HFFc6 (cell line): Measurements from ENCODE around the gene RNF14. TPM values are rescaled to one million over a fixed set of nuclear protein-coding genes. Genes with fewer than 3 reads are reported as not detected.

ENCODE experiments used
- DNase-seq: peaks from one replicate; pipeline ENCODE4 v3.0.0-alpha.2; 2018
- H3K27ac Mint-ChIP-seq: 2 replicates; pipeline ENCODE4 v1.8.0; 2020; ENCODE audit warnings: mild to moderate bottlenecking, mixed read lengths
- H3K27me3 Mint-ChIP-seq: 2 replicates; pipeline ENCODE4 v1.8.0; 2021; ENCODE audit warnings: mild to moderate bottlenecking, moderate library complexity, mixed read lengths; ENCODE audit not compliant: insufficient read depth
- H3K36me3 Mint-ChIP-seq: 2 replicates; pipeline ENCODE4 v1.8.0; 2021; ENCODE audit warnings: low read depth, mixed read lengths
- H3K4me1 Mint-ChIP-seq: 2 replicates; pipeline ENCODE4 v1.8.0; 2020; ENCODE audit warnings: low read depth, mixed read lengths
- H3K4me3 Mint-ChIP-seq: 2 replicates; pipeline ENCODE4 v1.8.0; 2020; ENCODE audit warnings: mild to moderate bottlenecking, moderate library complexity, mixed read lengths
- H3K9me3 Mint-ChIP-seq: 2 replicates; pipeline ENCODE4 v1.8.0; 2020; ENCODE audit warnings: mild to moderate bottlenecking, mixed read lengths
- total RNA-seq, 6 experiments: library from RNA; stranded (reverse); fragmentation: NEBNext Ultra II Directional; extraction: Animal tissue kit (Norgen Biotek cat#: 25700); gene quantifications; 2 replicates in 1 of 6; 3 replicates in 5 of 6; pipeline ENCODE4 v1.2.3, GENCODE V29; 2021
- TF ChIP-seq, protein P1 (sequence below): fragments of 200-600 bp; sonication (generic); IDR thresholded peaks from 2 replicates; pipeline ENCODE4 v1.5.0; 2021; ENCODE audit warnings: antibody characterized with exemption, mild to moderate bottlenecking

Gene RNF14
- total RNA-seq, 6 experiments from 2014 or later = 56.0 to 65.5 (median 63.0) TPM

DNA sequence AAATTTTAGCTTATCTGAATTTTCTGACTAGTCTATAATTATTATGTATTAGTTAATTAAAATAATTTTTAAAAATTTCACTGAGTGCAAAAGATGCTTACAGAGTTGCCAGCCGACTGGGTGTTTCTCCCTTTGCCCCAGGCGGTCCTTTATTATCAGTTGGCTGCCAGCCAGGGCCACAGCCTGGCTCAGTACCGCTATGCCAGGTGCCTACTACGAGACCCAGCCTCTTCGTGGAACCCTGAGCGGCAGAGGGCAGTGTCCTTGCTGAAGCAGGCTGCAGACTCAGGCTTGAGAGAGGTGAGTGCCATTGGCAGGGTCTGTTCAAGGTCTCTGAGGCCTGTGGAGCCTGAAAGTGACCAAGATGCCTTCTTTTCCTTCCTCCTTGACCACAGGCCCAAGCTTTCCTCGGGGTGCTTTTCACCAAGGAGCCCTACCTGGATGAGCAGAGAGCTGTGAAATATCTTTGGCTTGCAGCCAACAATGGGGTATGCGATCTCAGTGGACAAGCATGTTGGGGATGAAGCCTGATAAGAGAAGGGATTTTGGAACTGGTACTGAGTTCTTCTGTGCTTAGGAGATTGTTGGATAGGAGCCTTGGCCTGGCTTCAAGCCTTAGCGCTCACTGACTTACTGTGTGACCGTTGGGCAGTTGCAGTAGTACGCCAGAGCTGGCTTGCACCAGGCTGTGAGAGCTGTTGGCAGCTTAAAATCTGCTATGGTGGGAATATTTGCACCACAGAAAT, 34.6 kb upstream of the RNF14 start:
- Mint-ChIP-seq H3K36me3 (peaks cover 9% of the 10 kb centered on the region), H3K27me3 (no peaks in the 10 kb centered on the region; the same call in 1 of the 2 replicates), H3K27ac (no peak overlapping the region), H3K9me3 (no peaks in the 10 kb centered on the region), H3K4me1 (no peaks in the 10 kb centered on the region), H3K4me3 (no peak overlapping the region)
- no peak for DNase-seq
- TF ChIP-seq, protein P1, sequence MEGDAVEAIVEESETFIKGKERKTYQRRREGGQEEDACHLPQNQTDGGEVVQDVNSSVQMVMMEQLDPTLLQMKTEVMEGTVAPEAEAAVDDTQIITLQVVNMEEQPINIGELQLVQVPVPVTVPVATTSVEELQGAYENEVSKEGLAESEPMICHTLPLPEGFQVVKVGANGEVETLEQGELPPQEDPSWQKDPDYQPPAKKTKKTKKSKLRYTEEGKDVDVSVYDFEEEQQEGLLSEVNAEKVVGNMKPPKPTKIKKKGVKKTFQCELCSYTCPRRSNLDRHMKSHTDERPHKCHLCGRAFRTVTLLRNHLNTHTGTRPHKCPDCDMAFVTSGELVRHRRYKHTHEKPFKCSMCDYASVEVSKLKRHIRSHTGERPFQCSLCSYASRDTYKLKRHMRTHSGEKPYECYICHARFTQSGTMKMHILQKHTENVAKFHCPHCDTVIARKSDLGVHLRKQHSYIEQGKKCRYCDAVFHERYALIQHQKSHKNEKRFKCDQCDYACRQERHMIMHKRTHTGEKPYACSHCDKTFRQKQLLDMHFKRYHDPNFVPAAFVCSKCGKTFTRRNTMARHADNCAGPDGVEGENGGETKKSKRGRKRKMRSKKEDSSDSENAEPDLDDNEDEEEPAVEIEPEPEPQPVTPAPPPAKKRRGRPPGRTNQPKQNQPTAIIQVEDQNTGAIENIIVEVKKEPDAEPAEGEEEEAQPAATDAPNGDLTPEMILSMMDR = no peak

- Mint-ChIP-seq H3K27me3 (no peaks in the 10 kb centered on the region; the same call in 1 of the 2 replicates), H3K4me3 (no peak overlapping the region), H3K36me3 (peaks cover 9% of the 10 kb centered on the region), H3K9me3 (no peaks in the 10 kb centered on the region), H3K4me1 (peaks cover 2% of the 10 kb centered on the region), H3K27ac (no peak overlapping the region)
- TF ChIP-seq, protein P1 = no peak
- DNase-seq = no peak
Observed at GRCh38 chr5:141935538-141935937, 33.4 kb upstream of the RNF14 start.

DNA sequence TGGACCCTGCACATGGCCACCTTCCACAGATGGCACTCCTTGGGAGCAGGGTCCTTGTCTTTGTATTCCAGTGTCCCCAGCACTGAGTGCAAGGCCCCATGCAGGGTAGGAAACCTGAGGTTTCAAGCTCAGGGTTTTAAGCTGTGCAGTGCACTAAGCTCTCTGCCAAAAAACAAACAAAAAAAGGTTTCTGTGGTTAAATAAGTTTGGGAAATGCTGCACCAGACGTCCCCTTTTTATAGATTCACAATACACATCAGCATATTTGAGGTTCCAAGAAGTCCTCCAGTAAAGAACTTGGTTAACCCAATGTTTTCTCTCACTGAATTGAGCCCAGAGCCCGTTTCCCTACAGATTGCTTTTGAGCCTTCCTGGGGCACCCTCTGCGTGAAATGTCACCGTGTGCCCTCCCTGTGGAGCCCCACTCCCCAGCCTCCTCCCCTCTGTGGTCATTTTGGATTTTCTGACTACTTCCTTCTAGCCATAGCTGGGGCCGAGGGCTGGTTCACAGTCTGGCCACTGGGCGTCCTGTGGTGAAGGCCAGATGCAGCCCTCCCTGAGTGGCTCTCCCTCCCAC, 28.1 kb upstream of the RNF14 start:
- H3K4me1 Mint-ChIP-seq = peaks cover 20% of the 10 kb centered on the region
- H3K4me3 Mint-ChIP-seq = no peak overlapping the region
- peak overlapping the region; percentile 34; the same call in 1 of the 2 replicates for H3K27ac Mint-ChIP-seq
- H3K36me3 Mint-ChIP-seq = peaks cover 7% of the 10 kb centered on the region; the same call in 1 of the 2 replicates
- no peak for DNase-seq
- H3K27me3 Mint-ChIP-seq = peaks cover 3% of the 10 kb centered on the region
- TF ChIP-seq, protein P1 = 0 out of 2 replicates have a peak, but pooled peaks have one; percentile 21
- H3K9me3 Mint-ChIP-seq = no peaks in the 10 kb centered on the region

GRCh38 chr5:141941307-141941706, 27.6 kb upstream of the RNF14 start:
- Mint-ChIP-seq H3K36me3 (0 out of 2 replicates have a peak, but pooled peaks cover 4% of the 10 kb centered on the region), H3K27ac (peak overlapping the region; percentile 34), H3K4me3 (no peak overlapping the region; the same call in 1 of the 2 replicates), H3K4me1 (peaks cover 20% of the 10 kb centered on the region), H3K9me3 (no peaks in the 10 kb centered on the region), H3K27me3 (peaks cover 3% of the 10 kb centered on the region)
- no peak for DNase-seq
- TF ChIP-seq, protein P1 = no peak

DNA sequence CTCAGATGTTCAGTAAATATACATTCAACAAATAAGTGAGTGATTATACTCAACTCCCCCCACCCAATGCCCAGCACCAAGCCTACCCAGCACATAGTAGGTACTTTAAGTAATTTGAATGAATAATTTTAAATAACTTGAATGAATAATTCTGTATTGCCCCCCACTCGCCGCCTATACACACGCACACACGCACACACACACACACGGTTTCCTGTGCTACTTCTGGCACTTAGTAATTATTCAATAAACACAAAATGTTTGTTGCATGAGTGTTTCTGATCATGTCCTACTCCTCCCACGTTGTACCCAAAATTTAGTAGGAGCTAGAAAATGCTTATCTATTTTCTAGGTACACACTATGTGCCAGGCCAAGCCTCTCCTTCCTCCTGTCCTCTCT, 27.1 kb upstream of the RNF14 start:
- H3K4me1 Mint-ChIP-seq = peaks cover 20% of the 10 kb centered on the region
- 0 out of 2 replicates have a peak, but pooled peaks cover 4% of the 10 kb centered on the region for H3K36me3 Mint-ChIP-seq
- peaks cover 3% of the 10 kb centered on the region for H3K27me3 Mint-ChIP-seq
- no peaks in the 10 kb centered on the region for H3K9me3 Mint-ChIP-seq
- H3K4me3 Mint-ChIP-seq = no peak overlapping the region
- H3K27ac Mint-ChIP-seq = no peak overlapping the region
- TF ChIP-seq, protein P1 = no peak
- no peak for DNase-seq
